SW480 (cell line): ENCODE data around the gene GRIN3B.

ENCODE experiments used
- DNase-seq: peaks from one replicate; pipeline ENCODE4 v3.0.0-alpha.2; 2016; ENCODE audit warnings: low spot score

The GRIN3B gene

DNA sequence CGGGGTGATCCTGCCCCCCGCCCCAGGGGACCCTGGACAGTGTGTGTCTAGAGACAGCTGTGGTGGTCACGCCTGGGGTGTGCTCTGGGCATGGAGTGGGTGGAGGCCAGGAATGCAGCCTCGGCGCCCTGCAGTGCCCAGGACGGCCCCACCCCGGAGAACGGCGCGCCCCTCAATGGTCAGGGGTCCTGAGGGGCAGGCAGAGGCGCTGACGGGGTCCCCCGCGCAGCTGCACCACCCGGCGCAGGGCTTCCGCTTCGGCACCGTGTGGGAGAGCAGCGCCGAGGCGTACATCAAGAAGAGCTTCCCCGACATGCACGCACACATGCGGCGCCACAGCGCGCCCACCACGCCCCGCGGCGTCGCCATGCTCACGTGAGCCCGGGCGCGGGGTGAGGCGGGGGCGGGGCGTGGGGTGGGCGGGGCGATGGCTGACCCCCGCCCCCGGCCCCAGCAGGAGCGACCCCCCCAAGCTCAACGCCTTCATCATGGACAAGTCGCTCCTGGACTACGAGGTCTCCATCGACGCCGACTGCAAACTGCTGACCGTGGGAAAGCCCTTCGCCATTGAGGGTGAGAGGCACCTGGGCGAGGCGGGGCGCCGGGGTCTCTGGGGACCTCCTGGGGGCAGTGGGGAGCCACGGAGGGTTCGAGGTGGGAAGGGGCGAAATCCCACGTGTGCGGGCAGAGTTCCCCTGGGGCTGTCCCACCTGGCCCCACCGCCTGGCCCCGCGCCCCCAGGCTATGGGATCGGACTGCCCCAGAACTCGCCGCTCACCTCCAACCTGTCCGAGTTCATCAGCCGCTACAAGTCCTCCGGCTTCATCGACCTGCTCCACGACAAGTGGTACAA lies 7.4 kb downstream of the GRIN3B start:
- DNase-seq: no peak

GRCh38 chr19:1008268-1009040 lies 8.2 kb downstream of the GRIN3B start:
- DNase-seq: no peak

DNA sequence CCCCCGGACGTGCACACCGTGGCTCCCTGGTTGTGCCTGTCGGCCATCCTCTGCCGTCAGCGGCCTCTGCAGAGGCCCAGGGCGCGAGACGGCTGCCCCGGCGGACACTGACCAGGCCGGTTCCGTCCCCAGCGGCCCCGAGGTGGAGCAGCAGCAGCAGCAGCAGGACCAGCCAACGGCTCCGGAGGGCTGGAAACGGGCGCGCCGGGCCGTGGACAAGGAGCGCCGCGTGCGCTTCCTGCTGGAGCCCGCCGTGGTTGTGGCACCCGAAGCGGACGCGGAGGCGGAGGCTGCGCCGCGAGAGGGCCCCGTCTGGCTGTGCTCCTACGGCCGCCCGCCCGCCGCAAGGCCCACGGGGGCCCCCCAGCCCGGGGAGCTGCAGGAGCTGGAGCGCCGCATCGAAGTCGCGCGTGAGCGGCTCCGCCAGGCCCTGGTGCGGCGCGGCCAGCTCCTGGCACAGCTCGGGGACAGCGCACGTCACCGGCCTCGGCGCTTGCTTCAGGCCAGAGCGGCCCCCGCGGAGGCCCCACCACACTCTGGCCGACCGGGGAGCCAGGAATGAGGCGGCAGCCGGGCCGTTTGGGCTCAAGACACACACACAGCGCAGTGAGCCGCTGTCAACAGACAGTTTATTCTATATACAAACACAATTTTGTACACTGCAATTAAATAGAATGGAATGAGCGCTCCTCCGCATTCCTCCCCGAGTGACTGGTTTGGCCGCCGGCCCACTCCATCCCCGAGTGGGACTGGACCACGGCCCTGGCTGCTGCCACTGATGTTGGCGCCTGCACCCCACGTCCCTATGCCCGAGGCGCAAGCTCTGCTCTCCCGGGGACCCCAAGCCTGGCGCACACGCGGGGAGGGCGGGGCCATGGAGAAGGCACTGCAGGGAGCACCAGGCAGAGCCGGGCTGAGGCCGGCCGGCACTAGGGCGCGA lies 9.1 kb downstream of the GRIN3B start:
- DNase-seq: no peak

DNA sequence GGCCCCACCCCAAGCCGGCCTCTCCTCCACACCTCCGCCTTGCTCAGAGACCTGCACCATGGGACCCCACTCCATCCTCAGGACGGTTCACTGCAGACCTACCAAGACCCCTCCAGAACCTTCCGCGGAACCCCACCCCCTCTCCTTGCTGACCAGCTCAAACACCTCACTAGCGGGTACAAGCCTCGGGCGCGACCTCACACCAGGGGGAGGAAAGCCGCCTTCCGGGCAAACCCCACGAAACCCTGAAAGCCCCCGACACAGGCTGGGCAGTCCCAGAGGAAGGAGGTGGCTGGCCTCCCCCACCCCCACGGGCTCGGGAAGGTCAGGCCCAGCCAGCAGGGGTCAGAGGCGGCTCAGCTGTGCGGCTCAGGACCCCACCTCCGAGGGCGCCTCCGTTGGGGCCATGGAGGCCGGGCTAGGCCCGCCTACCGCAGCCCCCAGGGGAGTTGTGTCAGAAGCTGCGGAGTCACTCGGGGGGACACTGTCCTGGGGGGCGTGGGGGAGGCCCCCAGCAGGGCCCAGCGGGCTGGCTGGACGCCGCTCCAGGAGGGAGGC lies 9.8 kb downstream of the GRIN3B start:
- DNase-seq: no peak

DNA sequence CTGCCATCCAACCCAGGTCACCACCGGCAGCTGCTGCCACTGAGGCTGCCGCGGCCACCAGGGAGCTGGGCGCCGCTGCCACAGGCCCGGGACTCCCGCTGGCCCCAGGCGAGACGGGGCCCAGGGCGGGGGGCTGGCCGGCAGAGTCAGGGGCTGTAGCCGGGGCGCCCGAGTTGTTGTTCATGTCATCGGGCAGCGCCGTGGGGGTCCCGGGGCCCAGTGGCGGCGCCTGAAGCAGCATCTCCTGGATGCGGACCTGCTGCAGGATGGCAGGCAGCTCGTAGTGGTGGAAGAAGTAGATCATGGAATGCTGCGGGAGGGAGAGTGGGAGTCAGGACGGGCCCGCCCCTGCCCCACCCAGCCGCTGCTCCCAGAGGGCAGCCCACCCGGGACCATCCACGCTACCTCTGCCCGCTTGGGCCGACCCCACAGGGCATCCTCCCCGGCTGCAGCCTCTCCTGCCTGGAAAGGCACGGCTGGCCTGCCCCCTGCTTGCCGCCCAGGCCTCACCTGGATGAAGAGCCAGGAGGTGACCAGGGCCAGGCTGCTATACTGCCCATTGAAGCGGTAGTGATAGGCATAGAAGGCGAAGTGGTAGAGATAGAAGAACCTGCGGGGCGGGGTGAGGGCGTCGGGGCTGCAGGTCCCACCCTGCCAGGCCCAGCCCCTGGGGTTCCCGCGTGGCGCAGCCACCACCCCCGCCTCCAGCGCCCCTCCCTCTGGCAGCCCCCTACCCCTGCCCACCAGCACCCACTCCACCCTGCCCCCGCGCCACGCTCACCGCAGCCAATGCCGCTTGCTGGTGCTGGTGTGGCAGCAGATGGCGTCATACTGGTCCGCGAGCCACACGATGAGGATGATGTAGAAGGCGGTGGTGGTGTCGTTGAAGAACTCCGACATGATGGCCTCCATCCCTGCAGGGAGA lies 10.6 kb downstream of the GRIN3B start:
- DNase-seq: no peak

DNA sequence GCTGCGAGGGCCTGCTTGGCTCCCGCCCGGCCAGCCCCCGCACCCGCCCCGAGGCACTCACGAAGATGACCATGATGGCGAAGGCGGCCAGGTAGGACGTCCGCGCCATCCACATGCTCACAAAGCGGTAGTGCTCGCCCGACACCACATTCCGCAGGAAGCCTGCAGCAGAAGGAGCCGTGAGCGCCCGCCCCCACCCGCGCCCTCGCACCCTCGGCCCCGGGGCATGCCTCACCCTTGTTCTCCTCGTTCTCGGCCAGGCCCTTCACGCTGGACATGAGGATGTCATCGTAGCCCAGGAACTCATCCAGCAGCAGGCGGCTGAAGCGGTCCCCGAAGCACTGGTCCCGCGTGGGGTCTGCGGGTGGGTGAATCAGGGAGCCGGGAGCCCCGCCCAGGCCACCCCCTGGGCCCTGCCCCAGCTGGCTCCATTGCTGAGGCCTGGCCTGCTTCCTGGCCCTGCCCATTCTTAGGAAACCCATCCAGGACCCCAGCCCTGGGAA lies 11.7 kb downstream of the GRIN3B start:
- DNase-seq: no peak

- DNase-seq: no peak
Observed at GRCh38 chr19:1012334-1012733, 12.1 kb downstream of the GRIN3B start.

- DNase-seq: no peak
Observed at GRCh38 chr19:1013218-1013617, 13.0 kb downstream of the GRIN3B start.

DNA sequence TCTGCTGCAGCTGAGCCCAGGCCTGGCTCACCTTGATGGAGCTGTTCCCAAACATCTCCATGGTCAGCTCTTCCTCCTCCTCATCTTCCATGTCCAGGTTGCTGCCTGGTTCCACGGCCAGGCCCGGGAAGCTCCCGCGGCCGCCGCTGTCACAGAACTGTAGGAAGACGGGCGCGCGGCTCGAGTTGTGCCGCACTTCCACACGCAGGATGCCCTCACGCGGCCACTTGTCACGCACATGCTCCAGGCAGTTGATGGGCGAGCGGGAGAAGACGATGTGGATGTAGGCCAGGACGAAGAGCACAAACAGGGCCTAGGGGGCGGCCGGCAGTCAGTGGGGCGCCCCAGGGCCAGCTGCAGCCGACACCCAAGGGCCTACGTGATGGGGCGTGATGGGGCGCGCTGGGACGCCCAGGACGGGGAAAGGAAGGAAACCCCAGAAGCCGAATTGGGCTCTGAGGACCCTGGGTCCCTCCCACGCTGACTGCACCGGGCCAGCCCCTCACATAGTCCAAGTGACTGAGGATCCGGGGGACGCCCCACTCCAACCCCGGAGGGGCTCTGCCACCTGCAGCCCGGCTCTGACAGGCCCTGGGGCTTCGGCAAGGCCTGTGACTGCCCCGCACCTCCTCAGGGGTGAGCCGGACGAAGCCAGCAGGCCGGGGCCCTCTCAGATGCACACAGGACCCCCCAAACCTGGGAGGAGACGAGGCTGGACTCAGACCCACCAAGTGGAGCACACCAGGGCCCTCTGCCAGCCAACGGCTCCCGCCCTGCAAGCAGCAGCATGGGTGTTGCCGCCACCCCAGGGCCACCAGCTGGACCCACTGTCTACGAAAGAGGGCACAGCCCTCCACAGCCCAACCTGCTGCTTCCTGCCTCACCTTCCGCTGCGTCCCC lies 14.2 kb downstream of the GRIN3B start:
- DNase-seq: no peak

DNA sequence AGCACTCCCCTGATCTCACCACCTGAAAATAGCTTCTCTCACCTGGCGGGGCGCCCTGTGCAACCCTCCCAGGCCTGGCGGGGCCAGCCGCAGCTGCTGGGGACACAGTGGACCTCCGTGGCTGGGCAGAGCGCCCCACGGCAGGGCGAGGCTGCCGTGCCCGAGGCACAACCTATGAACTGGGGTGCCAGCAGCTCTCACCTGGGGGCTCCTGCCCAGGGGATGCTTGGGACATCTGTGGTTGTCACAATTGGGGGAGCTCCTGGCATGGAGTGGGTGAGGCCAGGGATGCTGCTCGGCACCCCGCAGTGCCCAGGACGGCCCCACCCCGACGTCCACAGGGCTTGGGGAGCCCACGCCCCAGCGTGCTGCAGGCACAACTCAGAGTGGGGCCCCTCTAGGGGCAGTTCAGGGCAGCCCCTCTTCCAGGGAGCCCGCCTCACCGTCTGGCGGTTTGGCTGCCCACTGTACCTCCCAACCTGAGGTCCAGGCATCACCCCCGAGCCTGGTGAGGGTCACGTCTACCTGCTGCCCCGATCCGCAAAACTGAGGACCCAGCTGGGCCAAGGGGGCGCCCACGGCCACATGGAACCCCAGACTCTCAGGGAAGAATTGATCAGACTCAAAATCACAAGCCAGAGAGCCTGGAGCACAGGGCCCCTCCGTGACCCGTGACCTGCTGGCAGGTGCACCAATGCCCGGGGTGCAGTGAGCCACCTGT lies 15.0 kb downstream of the GRIN3B start:
- no peak for DNase-seq

DNA sequence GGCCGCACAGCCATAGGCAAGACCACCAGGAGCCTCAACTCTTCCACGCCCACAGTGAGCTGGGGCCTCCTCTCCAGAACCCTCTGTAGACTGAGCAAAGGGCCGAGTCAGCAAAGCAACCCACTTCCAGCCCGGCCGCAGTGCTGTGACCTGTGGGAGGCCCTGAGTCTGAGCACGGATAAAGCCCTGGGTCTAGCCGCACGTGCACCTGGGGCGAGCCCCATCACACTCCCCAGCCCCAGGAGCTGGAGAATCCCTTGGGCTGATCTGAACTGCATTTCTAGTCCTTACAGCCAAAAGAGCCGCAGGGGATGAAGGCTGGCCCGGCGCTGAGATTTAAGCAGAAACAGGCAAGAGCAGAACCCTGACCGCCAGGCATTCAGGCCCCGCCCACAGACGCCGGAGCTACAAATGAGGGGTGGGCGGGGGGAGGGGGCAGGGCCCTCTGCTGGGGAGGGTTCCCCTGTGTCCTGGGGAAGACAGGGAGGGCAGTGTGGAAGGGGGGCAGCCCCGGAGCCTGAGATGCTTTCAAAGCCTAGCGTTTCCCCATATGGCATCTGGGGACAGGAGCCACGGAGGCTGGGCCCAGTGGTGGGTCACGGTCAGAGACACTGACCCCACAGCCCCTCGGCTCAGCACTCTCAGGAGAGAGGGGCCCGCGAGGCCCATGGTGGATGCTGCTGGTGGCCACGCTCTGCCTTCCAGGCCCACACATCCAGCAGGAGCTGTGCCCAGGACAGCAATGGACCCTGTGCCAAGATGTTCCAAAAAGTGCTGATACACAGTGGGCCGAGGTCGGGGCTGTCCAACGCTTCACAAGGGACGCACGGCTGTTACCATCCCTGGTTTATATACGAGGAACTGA lies 15.8 kb downstream of the GRIN3B start:
- no peak for DNase-seq

DNA sequence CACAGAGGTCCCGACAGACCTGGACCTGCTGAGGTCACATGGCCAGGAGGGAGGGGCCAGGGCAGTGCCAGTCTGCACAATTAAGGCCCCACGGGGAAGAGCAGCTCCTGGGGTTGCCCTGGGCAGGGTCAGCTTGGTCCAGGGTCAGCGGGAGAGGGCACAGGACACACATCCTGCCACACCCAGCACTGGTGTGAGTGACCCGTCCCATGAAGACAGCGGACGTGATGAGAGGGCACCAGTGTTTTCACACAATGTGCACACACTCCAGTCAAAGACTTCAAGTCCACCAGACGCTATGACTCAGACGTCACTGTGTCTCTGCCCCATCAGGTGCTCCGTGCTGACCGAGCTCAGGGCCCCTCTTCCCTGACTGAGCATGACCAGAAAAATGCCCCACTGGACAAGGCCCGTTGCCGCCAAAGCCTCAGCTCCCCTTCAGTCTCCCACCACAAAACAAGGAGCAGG lies 16.5 kb downstream of the GRIN3B start:
- no peak for DNase-seq

- no peak for DNase-seq
Observed at GRCh38 chr19:1017115-1017905, 17.1 kb downstream of the GRIN3B start.

- DNase-seq: no peak
Observed at GRCh38 chr19:1017906-1018305, 17.7 kb downstream of the GRIN3B start.

GRCh38 chr19:1018393-1018792 lies 18.2 kb downstream of the GRIN3B start:
- no peak for DNase-seq

GRCh38 chr19:1018932-1019615 lies 18.9 kb downstream of the GRIN3B start:
- DNase-seq: no peak
